HUDEP-2 (cell line): ENCODE results near the gene DLGAP1.

Experiments
- DNase-seq, 76 experiments: peaks; one replicate each; lab custom pipeline; 2025; ENCODE audit not compliant: unreplicated experiment in 76 of 76; lab: John Stamatoyannopoulos, UW

DLGAP1 gene

DNA sequence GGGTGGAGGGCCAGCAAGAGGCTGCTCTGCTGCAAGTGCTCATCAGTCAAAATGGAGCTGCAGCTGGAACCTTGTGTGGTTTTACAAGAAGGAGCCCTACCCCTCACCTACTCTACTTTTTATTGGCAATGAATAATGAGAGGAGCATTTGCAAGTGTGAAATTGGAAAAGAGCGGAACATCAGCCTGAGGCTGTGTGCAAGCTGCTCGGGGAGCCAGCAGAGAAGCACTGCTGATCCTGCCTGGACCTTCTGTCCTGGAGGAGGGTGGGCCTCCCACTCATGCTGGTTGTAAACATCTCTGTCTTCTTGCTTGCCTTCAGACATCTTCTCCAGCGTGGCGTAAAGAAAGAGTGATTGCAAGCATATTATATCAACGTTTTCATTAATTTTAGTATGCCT lies 256.2 kb downstream of the DLGAP1 start:
- no peak for DNase-seq

DNA sequence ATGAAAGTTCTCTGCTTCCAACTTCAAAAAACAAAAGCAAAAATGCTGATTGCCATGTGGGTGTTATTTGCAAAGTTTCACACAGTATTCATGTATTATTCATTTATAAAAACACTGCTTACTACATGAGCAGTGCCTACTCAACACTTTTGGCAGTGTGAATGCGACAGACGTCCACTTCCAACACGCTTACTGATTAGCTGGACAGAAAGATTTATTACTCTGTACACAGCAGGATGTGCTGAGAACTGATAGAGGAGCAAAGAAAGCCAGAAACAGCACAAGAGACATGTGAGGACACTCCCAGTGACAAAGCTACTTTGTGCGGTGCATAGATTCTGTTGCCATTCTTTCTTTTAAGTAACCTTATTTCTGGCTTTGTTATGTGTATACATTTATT lies 258.8 kb downstream of the DLGAP1 start:
- DNase-seq, result no peak

DNA sequence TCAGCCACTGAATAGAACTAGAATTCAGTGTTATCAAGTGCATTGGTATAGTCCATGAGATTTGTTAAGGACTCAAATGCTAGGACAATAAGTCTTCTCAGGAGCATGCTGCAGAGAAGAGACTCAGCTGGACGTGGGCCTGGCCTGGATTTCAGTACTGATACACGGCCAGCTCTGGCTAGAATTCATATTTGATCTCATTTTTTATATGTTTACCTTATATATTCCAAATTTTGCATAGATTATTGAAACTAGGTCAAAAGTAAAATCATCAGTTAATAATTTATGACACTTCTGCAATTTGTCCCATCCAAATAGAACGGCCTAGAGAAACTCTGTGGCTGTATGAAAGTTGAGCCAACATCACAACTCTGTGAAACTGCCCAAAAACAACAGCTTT lies 262.0 kb downstream of the DLGAP1 start:
- no peak for DNase-seq

DNA sequence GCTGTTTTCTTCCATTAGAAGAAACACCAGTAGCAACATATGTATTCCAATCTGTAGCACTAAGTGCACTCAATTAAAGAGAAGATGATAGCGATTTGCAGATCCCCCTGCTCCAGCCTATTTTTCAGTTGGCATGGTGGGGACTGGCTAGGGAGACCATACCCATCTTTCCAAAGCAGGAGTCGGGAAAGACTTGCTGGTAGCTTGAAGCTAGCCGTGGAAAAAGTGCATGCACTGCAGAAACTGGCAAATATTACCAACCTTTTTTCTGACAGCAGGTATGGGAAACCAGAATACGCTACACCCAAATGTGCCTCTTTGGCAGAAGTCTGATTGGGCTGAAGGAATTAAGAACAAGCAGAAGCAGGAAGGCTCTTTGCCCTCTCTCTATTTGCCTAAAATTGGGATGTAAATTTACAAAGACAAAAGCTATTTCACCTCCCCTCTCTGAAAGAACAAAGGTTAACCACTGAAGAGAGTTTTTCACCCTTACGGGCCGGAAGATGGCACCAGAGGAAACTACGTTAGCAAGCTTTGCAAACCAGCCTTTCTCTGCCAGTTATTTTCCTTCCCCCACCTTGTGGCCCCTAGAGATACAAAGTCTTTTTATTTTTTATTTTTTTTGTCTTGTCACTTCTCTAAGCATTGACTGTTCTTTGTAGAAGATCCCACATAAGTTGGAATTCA lies 273.1 kb downstream of the DLGAP1 start:
- no peak for DNase-seq

DNA sequence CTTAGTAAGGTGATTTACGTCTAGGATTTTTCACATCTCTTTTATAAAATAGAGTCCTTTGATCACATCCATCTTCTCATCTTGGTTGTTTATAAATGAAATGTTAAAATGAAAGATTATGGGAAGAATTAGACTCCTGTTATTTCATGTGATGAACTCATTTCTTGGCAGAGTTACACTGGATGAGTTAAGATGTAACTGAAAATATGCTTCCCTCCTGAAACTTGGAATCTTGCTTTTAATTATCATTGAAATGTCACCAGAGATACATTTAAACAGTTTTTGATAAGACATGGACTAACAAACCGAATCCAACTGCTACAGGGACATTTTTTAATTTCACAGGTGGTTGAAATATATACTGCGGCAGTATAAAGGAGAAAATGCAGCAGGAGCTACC lies 274.0 kb downstream of the DLGAP1 start:
- DNase-seq, result no peak

DNA sequence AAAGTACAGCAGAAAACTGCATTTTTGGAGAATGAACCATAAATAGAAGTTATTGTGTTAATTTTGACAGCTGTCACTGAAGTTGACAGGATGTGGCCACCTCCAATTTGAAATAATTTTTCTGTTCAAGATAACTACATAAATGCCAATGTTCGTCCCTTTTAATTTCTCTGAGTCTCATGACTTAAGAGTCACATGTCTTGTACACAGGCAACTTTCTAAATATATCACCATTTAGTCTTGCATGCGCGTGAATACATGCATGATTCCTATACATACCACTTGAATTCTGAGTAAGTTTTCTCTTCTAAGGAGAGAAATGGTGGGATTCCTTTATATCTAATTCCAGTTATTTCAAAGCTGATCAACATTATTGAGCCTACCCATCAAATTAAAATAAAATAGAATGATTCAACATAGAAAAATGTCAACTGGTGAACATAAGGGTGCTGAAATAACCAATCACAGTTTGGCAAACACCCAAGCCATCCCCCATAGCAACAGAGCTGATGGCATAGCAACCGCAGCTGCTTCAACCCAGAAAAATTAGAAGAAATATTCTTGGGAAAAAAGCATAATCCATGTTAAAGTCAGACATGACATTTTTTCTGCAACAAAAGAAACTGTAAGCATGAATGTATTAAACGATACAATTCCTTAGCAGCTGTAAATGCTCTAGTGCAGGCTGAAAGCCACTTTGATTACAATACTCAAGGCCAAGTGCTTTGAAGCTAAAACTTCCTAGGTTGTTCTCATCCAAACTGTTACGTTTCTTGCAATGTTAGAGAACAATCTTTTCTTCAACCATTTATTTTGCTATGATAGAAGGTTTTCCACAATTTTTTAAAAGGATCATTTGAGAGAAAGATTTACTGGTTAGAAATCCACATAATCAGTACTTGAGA lies 282.7 kb downstream of the DLGAP1 start:
- DNase-seq, result no peak

DNA sequence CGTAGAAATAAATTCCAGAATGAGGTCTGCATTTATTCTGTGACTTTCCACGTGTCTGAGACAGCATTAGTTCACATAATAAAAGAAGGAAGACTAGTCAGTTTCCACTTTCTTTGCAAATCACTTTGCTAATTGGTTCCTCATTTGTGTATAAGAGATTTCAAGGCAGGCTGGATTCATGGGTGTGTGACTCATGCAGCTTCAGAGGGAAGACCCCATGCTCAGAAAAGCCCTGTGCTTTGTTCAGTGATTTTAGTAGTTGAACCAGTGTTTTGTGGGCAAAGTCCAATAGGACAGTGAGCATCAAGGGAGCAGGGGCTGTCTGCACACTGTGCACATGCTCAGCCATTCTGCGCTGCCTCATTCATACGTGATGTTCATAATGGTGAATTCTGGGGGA lies 297.8 kb downstream of the DLGAP1 start:
- DNase-seq, result no peak

DNA sequence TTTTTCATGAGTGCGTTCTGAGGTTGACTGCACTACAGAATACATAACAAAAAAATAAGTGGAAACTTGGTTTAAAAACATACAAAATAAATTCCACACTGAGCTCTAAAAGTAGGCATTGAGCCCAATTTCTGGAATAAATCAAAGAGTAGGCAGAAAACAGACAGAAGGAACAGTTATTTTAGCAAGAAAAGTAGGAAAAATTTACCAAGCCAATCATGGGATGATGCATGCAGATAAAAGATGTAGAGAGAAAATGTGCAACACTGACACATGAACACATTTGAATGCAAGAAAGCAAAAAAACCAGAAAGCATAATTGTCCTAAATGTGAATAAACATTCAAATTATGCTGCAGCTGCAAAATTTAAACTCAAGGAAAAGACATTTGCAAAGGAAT lies 308.3 kb downstream of the DLGAP1 start:
- DNase-seq, result no peak

DNA sequence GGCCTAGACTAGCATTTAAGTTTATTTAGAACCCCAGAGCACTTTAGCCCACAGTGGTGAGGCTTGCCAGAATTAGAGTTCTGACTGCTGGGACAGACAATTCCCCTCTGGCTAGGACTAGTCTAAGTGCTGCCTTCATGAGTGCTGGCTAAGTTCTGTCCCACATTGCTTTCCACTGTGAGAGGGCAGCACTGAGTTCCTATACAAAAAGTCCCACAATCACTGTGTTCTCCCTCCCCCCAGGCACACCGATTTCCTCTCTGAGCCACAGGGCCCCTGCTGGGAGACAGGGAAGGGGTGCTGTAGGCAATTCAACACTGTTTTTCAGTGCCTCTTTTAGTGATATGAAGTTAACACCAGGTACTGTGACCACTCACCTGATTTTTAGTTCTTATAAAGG lies 310.9 kb downstream of the DLGAP1 start:
- DNase-seq, result no peak

DNA sequence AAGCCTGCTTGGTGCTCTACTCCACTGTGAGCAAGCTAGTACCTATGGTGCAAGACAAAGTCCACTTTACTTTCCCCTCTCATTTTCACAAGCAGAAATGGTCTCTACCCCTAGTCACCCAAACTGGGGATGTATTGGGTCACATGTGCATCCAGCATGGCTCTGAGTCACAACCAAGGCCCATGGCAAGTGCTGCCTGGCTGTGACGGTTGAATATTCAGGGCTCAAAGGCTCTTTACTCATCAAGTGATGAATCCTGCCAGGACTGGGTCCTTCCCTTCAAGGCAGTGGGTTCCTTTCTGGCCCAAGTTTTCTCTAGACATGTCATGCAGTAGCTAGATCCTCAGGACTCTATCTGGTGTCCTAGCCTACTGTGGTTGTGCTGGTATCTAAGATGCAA lies 311.5 kb downstream of the DLGAP1 start:
- DNase-seq, result no peak

DNA sequence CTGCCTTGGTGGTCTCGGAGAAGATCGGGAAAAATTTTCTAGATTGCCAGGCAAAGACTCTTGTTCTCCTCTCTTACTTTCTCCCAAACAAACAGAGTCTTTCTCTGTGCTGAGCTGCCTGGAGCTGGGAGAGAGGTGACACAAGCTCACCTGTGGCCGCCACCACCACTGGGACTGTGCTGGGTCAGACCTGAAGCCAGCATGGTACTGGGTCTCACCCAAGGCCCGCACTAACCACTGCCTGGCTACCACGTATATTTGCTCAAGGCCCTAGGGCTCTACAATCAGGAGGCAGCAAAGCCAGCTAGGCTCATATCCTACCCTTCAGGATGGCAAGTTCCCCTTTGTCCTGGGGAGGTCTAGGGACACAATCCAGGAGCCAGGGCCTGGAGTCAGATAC lies 312.2 kb downstream of the DLGAP1 start:
- DNase-seq, result no peak

DNA sequence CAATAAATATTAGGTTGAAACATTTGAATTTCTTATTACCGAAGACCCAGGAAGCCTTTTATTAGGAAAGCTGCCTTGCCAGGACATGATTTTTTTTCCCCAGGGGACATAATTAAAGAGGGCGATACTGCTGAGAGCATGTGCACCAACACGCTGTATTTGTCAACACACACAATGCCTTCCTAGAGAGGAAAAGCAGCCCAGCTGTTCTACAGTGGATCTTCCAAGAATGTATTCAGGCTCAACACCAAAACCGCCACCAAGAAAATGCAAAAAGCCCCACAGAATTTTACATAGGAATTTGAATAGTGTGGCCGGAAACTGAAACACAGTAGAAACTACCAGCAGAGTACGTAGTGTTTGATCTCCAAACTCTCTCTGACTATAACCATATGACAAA lies 320.4 kb downstream of the DLGAP1 start:
- no peak for DNase-seq

DNA sequence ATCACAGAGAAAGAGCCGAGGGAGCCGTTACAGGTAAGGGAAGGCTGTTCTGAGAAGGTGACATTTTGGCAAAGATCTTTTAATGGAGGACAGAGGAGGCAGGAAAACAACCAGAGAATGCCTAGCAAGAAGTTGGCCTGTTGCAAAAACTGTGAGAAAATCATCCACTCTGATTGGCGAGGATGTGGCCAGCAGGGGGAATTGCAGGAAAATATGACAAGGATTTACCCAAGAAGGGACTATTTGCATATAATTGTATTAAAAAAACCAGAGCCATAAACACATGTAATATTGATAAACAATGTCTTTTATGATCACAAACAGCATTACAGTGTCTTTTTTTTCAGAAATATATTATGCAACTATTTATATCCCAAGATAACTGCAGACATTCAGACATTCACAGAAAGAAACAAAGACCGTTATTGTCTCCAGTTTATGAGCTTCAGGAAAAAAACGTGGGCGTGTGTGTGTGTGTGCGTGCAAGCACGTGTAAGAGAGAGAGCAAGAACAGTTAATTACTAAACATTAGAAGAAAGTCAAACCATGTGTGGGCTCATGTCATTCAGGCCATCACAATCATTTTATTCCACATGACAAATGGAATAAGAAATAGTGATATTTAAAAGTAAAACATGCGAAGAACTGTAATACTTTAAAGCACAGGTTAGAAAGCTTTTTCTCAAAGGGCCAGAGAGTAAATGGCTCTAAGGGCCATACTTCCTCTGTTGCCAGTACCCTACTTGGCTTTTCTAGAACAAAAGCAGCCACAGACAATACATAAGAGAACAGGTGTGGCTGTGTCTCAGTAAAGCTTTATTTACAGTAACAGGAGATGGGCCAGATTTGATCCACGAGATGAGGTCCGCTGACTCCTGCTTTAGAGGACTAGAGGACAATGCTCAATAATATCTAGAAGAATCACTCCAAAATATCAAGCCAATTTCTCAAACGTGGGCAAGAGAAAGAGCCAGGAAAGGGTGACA lies 324.1 kb downstream of the DLGAP1 start:
- DNase-seq, result no peak

DNA sequence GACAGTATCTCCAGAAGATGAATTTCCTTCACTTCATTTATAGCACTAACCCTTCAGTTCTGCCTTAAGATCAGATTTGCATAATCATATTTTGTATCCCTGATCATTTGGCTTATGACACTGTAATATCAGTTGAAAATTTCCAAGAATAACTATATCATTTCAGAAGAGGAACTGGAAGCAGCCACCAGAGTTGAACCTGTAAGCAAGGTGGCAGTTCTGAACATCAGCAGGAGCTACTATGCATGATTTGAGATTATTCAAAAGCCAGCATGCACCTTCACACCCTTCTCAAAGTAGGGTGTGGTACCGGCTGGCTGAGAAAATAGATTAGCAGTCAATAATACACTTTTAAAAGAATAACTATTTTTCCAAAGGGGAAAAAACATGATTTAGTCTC lies 328.2 kb downstream of the DLGAP1 start:
- no peak for DNase-seq

DNA sequence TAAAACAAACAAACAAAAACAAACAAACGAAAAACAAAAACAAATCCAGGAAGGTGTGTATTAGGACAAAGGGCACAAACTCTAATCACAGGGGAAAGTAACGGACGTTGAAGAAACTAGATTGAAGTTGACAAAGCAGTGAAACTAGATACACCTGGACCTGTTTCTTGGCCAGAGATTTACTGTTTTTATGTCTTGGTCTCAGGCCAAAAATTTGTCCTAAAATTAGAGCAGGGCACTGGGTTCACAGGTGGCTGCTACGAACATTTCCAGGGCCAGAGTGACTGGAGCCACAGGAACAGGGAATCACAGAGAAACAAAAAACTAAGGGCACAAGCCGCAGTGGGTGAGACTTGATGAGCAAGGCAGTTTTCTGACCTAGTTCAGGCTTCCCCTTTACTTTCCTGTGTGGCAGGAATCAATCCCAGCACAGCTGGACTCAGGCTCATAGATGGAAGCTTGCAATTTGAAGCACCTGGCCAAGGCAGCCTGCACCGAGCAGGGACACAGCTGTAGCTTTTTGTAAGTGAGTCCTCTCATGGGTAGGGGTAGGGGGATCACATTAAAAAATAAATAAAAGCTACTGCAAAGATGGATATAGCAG lies 329.4 kb downstream of the DLGAP1 start:
- DNase-seq, result no peak

DNA sequence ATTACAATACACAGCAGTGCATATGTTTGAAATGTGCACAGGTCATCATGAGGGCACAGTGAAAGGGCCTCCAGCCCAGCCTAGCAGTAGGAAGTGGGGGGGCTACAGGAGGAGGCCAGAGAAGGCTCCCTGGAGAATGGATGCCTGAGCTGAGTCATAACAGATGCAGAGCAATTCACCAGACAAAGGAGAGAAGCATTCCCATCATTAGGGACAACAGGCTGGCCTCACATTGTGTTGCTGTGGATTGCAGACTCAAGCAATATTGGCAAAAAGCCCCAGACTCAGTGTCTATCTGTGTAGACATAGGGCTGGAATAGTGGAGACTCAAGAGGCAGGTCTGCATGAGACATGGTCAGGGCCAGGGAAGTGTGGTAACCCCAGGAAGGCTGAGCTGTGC lies 329.9 kb downstream of the DLGAP1 start:
- no peak for DNase-seq

DNA sequence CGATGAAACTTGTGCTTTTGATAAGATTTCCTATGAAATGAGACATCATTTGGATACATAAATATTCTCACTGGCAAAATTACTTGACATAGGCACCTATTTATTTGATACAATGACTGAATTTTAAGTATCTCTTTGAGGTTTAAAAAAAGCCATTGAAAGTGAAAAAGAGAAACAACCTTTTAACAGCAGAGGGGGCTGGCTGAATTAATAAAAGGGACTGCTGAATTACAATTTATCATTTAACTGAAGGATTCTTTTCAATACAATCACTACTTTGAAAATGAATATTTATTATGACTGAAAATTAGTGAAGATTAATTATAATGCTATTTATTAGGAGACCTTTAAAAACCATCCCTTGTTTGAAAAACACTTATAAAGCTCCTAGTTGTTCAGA lies 335.3 kb downstream of the DLGAP1 start:
- no peak for DNase-seq

DNA sequence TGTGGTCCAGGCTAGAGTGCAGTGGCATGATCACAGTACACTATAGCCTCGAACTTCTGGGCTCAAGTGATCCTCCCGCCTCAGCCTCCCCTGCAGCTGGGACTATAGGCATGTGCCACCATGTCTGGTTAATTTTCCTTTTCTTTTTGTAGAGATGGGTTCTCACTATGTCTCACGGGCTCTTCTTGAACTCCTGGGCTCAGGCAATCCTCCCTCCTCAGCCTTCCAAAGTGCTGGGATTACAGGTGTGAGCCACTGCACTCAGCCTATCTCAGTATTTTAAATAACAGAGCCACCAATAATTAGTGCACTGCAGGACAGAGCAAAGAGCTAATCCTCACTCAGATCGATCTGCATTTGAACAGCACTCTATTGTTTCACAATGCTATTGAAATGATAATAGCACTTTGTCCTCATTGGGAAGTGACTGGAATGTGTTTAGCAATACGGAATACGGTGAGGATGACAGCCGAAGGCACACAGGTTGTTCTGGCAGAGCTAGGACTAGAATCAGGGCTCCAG lies 335.9 kb downstream of the DLGAP1 start:
- DNase-seq, result no peak

DNA sequence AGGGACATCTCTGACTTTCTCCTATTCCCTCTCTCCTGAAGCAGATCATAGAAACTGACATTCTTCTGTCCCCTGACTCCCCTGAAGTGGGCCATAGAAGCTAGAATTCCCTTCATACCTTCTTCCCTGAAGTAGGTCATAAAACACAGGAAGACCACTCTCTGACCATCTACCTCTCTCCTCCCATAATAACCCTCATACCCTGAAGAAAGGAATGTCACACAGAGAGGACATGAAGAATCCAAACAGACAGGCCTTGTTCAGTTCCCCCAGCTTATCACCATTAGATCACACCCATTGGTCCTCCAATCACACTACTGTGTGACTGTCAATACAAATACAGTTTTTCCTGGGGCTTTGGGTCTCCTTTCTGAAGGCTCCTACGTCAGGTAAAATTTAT lies 347.1 kb downstream of the DLGAP1 start:
- DNase-seq, result no peak

DNA sequence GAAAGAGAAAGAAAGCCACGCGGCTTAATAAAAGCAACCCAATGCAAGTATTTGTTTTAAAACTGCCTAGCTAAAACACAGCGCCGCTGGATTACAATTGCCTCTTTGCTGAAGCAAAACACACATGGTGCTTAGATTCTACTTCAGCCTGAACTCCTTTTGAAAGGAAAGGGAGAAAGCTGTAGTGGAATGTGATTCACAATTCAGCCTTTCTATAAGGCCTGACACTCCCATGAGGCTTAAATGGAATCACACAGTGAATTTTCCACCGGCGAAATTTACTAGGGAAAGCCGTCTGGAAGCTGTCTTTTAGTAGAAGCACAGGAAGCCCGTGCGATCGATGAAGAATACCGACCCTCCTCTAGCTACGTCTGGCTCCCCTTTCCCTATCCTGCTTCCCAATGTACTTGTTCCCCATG lies 348.0 kb downstream of the DLGAP1 start:
- no peak for DNase-seq
